ENCODE data around the gene RUNX2.

DNA sequence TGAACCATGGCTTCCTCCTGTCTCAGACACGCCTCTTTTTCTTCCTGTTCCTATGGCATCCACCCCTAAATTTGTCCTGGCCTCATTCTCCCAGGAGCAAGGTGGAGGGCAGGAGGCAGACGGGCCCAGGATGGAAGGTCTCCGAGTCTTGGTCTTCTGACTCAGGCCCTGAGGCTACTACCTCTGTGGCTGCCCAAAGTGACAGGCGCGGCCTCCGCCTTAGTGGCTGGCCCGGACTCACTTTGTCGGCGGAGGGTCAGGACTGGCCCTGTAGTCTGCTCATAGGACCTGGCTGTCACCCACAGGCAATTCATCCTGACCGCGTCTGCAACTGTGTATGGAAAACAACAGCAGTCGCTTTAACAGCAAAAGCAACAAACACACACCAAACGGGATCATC is 312.7 kb downstream of the RUNX2 start:
- no peak for TF ChIP-seq POLR2A (IDR thresholded peaks at IDR 0.05; ENCODE audit: low read depth, low read length)
- TF ChIP-seq TAF1 (IDR thresholded peaks at IDR 0.05; ENCODE audit: borderline replicate concordance, low read depth, low read length), result no peak
- no peak for TF ChIP-seq POLR2AphosphoS5 (IDR thresholded peaks at IDR 0.05; ENCODE audit: low read depth, low read length)
